ENCODE data around the gene NEK7.
"Not testable (repeated sequence)": the region's sequence is repeated elsewhere in the genome, so short reads cannot be mapped to it uniquely, and the experiment has no call there.

Gene NEK7

GRCh38 chr1:198173832-198174231 is 17.0 kb downstream of the NEK7 start:
- DNase-seq: no peak

- DNase-seq: no peak
Measured at GRCh38 chr1:198174297-198174696, 17.5 kb downstream of the NEK7 start.

GRCh38 chr1:198175423-198176170 is 18.8 kb downstream of the NEK7 start:
- DNase-seq: no peak

DNA sequence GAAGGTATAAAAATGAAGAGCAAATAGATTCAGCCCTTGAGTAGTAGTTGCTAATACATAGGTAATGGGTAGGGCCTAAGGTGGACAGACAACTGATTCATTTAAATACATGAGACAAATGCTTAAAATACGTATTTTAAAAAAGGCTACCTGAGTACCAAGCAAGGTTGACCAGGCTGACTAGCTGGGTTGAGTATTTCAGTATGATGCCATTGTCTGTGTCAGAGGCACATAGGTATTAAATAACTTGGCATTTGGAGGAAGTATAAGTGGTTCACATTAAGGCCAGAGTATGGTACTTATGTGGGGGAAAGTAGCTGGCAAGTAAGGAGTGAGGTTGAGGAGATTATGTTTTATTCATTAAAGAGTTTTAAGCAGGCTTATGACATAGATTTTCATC is 19.4 kb downstream of the NEK7 start:
- DNase-seq: no peak

GRCh38 chr1:198177546-198177945 is 20.7 kb downstream of the NEK7 start:
- no peak for DNase-seq

- no peak for DNase-seq
Measured at GRCh38 chr1:198178615-198179014, 21.8 kb downstream of the NEK7 start.

- DNase-seq: no peak
Measured at GRCh38 chr1:198179556-198179981, 22.8 kb downstream of the NEK7 start.

GRCh38 chr1:198183605-198184004 is 26.8 kb downstream of the NEK7 start:
- no peak for DNase-seq

DNA sequence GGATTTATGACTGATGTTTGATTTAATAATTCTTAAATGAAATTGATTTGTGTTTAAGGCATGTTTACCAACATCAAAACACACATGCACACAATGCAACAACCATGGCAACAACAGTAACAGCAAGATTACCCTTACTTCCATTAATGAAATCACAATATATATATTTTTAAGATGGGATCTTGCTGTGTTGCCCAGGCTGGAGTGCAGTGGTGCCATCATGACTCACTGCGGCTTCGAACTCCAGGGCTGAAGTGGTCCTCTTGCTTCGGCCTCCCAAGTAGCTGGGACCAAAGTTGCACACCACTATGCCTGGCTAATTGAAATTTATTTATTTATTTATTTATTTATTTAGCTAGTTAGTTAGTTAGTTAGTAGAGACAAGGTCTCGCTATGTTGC is 27.7 kb downstream of the NEK7 start:
- no peak for DNase-seq

- DNase-seq: no peak
Measured at GRCh38 chr1:198185146-198185545, 28.3 kb downstream of the NEK7 start.

DNA sequence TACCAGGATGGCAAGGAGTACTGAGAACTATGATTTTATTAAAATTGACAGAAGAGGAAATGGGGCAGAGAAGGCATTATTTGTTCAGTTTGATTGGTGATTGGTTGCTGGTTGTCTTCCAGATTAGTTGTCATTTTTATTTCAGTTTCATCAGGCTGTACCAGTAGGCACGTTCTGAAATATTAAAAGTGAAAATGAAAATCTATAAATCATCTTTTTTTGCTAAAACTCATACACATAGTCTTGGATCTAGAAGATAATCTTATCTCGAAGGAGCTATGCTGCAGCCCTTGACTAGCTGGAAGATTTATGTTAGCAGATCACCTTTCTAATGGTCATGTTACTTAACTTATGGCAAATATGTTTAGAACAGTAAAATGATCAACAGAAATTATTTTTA is 29.0 kb downstream of the NEK7 start:
- DNase-seq: no peak

DNA sequence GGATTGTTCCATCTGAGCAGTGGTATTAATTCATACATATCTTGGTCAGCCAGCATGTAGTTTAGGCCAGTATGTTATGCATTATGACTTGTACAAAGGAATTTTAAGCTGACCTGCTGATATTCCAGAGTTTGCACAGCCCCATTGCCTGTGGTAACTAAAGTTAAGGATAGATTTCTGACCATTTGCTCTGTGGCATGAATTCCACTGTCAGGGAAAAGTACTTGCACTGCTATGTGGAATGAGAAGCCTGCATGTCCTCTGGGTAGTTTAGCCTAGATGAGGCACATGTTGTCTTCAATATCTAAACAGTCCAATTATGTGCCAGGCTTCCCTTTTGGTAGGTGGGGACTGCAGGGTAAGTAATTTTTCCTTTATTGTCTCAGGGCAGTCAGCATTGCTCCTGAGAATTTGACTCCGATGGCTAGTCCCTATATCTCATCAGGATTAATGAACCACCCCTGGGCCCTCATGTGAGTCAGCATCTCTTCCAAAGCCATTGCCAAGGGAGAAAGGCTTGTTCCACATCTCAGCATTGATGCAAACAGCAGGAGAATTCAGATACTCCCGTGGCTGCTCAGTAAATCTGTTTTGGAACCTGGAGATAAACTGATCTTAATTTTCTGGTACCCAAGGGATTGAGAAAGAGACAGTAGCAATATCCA is 30.2 kb downstream of the NEK7 start:
- DNase-seq: no peak

- DNase-seq: no peak
Measured at GRCh38 chr1:198187973-198188588, 31.3 kb downstream of the NEK7 start.

GRCh38 chr1:198191117-198191516 is 34.3 kb downstream of the NEK7 start:
- no peak for DNase-seq

- not testable (repeated sequence) for DNase-seq
Measured at GRCh38 chr1:198193871-198194270, 37.1 kb downstream of the NEK7 start.

DNA sequence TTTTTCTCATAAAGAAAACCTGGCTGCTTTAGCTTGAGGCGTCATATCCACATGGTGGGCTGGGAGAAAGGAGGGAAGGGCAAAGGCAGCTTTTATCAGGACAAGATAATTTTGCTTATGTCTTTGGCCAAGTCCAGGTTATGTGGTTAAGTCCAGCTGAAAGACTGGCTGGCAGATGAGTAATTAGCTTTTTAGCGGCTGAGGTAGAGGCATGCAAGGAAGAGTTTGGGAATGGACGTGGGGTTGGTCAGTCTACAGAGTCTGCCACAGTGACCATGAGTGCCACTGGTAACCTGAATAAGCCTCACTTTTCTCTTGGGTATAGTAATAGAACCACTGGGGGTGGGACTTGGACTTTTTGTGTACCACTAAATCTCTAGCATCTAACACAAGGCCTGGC is 39.8 kb downstream of the NEK7 start:
- DNase-seq: no peak

- DNase-seq: no peak
Measured at GRCh38 chr1:198197285-198197684, 40.5 kb downstream of the NEK7 start.

DNA sequence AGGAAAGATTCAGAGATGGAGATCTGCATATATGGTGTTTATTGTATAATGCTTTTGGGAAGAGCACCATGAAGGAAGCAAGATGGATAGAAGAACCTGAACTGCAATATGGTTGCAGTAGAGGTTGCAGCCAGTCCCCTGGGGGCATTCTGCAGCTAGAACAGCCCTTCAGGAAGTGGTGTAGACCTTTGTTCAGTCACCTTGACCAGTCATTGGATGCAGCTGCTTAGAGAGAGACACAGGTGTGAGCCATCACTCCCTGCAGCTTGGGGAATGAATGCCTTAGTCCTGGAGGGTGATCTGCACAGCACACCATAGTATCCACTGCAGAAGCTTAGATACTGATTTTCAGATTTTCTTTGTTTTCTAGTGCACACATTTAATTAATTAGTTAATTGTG is 42.3 kb downstream of the NEK7 start:
- DNase-seq: no peak

GRCh38 chr1:198201956-198202784 is 45.4 kb downstream of the NEK7 start:
- no peak for DNase-seq

GRCh38 chr1:198203434-198203833 is 46.6 kb downstream of the NEK7 start:
- no peak for DNase-seq

GRCh38 chr1:198205016-198205684 is 48.4 kb downstream of the NEK7 start:
- DNase-seq: no peak

DNA sequence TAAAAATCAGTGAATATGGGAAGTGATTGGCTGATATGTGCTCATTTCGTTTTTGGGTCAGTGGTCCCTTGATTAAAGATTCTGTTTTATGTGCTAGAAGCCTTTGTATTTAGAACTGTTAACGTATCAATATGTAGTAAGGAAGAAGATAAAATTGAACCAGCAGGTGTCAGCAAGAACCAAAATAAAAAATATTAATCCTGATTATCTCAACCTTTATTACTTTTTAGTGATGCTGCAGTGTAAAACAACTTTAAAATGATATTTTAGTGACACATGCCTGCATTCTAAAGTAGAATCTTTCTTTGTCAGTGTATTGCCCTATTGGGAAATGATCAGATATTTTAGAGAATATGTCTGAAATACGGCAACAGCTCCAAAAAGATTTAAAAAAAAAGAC is 49.5 kb downstream of the NEK7 start:
- DNase-seq: no peak

DNA sequence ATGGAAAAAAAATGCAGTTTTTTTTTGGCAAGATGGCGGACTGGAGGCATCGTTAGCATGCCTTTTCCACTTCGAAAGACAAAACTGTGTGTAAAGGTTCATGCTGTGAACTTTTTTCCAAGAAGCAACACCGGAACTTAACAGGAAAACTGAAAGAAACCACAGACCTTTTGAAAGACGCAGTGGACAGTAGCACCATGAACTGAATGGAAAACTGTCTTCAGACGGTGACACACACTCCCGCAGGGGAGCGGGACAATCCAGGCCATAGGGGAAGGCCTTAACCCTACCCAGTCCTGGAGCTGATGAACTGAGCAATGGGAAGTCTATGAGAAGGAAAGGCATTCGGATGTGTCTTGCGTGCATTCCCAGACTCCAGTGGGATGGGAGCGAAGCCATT is 54.9 kb downstream of the NEK7 start:
- DNase-seq: no peak
